GM11168 (cell line): Measurements from ENCODE around the gene ADSL.

Experiments used
- in situ Hi-C: fragments of 300-500 bp; cut with MboI; formaldehyde crosslinking; loops from one replicate; pipeline ENCODE4 v1.12.0; 2022; ENCODE audit warnings: low sequenced_read_pairs; ENCODE audit not compliant: unreplicated experiment

Gene ADSL

GRCh38 chr22:40415531-40416266 is 69.4 kb downstream of the ADSL start:
- in situ Hi-C loops, result no loop called here

DNA sequence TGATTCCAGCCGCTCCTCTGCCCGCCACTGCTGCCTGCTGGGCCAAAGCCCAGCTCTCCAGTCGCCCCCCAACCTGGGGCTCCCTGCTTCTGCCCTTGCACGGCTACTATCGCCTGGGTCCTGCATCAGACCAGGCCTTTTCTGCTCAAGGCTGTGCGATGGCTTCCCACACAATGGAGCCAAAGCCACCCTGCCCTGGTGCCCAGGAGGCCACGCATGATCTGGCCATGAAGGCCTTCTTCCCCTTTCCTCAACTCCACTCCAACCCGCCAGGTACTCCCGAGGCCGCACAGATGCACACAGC is 69.9 kb downstream of the ADSL start:
- in situ Hi-C loops, result no loop called here

DNA sequence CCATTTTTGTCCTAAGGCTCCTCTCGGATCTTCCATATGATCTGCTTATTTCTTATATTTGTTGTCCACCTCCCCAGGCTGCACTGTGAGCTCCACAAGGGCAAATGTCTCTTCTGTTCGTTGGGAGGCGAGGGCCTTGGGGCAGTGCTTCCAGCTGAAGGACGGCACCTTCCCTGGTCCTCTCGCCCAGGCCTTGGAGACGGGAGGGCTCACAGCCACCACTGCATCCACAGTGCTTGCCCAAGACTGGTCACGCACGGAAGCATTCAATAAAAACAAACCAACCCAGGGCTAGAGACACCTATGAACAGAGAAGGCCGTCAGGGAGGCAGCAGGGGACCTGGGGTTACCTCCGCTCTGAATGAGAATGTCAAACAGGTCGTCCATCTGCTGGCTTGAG is 70.3 kb downstream of the ADSL start:
- in situ Hi-C loops, result no loop called here

GRCh38 chr22:40417041-40417440 is 70.7 kb downstream of the ADSL start:
- in situ Hi-C loops, result no loop called here

DNA sequence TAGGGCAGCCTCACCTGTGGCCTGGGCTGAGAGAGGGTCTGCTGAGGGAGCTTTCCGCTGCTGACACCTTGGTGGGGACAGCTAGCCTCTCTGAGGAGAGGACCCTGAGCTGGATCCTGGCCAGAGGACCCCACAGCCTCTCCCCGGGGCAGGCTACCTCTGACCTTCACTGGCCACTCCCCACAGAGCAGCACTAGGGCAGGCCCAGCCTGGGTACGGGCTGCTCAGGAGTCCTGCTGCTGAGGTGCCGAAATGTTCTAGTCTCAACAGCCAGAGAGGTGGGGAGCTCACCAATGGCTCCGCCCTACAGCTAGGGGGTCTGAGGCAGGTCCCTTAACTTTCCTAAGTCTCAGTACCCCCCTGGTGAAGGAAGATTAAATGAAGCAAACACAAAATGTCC is 71.6 kb downstream of the ADSL start:
- in situ Hi-C loops, result no loop called here

DNA sequence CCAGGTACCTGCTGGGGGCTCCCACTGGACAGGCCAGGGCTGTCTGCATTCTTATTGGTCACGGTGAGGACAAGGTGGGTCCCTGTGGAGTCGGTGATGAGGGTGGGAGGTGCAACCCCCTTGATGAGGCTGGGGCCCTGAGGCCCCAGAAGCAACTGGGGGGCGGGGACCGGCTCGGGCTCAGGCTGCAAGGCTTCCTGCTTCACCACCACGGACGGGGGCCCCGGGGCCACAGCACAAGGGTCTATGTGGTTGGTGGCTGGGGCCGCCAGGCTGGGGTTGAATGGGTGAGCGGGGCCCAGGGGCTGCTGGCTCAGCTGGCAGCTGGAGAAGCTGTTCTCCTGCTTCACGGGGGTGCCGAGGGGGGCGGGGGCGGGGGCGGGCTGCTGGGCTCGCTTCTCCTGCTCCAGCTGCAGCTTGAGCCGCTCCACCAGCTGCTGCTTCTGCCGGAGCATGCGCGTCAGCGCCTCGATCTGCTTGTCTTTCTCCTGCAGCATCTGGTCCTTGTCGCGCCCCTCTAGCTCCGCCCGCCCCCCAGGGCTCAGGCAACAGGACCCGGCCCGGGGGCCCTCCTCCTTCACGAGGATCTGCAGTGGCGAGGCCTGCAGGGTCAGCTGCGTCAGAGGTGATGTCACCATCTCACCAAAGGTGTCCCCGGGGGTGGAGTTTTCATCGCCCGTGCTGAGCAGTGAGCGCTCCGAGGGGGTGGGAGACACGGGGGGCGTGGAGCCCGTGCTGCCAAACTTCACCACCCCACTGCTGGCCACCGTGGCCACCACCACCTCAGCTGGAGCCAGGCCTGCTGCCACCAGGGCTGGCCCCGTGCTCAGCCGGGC is 72.3 kb downstream of the ADSL start:
- in situ Hi-C loops, result no loop called here

GRCh38 chr22:40419718-40420117 is 73.4 kb downstream of the ADSL start:
- in situ Hi-C loops, result no loop called here

- in situ Hi-C loops, result no loop called here
Observed at GRCh38 chr22:40420341-40421081, 74.2 kb downstream of the ADSL start.

GRCh38 chr22:40421082-40421350 is 74.7 kb downstream of the ADSL start:
- in situ Hi-C loops, result no loop called here

DNA sequence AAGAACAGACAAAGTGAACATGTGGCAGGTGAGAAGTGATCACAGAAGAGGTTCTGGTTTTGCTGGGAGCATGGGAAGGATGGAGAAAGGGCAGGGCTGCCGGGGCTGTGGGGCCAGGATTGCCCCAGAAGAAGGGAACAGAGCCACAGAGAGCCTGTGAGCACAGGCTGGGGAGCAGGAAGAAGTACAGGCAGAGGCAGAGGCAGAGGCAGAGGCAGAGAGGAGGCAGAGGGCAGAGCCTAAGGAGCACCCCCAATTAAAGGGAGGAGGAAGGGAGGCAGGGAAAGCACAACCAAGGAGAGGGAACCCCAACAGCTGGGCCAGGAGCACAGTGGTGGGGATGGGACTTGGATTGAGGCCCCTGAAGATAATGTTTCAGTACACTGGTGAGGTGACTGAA is 75.6 kb downstream of the ADSL start:
- in situ Hi-C loops, result no loop called here

- in situ Hi-C loops, result no loop called here
Observed at GRCh38 chr22:40422558-40423309, 76.4 kb downstream of the ADSL start.

DNA sequence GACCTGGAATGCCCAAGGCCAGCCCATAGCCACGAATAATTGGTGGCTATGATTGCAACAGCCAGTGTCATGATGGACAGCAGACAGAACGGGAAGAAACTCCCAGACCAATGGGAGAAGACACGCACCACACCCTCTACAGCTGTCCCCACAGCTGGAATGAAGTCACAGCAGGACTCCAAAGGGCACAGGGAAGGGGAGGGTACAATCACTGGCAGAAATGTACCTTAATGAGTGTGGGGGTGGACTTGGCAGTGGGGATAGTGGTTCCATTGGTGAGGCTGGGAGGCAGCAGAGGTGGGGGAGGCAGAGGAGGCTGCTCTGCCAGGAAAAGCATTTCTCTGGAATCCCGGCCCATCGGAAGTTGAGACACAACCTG is 77.0 kb downstream of the ADSL start:
- in situ Hi-C loops, result no loop called here

DNA sequence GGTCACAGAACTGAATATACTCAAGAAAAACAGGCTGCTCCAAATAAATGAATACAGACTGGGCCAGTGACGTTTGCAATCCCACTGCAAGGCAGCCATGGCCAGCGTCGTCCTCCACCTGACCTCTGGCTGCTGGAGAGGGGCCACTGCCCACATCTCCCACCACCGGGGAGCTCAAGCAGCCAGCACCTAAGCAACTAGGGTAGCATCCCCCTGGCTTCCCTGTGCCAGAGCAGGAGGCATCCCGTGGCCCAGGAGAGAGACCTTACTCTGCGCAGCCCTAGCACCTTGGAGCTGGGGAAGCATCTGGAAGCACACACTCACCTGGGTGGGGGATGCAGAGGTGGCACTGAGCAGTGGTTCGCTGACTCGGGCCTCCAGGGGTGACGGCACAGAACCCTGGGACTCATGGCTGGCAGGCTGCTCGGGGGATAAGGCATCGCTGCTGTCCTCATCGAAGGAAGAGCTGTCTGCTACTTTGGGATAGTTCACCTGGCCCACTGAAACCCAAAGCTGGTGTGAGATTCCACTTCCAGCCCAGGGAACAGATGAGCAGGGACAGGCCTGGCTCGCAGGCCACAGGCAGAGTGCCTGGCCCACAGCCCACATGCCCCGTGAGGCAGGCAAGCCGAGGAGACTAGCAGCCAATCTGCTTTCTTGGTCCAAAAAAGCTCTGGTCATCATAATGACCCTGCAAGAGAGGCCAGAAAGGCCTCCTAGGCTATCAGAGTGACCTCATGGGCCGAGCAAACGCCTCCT is 77.8 kb downstream of the ADSL start:
- in situ Hi-C loops, result no loop called here

DNA sequence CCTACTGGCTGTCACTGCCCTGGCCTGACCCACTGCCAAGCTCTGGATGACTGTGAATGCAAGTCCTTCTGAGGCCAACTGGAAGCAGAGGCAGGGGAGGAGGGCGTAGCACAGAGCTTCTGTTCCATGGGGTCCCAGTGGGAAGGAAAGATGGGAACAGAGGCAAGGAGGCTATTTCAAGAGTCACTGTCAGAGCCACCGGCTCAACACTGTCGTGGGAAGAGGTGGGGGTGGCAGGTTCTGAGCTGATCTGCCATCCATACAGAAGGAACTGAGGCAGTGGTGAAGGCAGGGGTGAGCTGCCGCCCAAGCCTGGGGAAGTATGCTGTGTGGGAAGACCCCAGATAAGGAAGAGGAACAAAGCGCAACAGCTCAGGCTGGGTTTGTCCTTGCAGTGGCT is 78.8 kb downstream of the ADSL start:
- in situ Hi-C loops, result no loop called here

- in situ Hi-C loops, result no loop called here
Observed at GRCh38 chr22:40426594-40427333, 80.5 kb downstream of the ADSL start.

DNA sequence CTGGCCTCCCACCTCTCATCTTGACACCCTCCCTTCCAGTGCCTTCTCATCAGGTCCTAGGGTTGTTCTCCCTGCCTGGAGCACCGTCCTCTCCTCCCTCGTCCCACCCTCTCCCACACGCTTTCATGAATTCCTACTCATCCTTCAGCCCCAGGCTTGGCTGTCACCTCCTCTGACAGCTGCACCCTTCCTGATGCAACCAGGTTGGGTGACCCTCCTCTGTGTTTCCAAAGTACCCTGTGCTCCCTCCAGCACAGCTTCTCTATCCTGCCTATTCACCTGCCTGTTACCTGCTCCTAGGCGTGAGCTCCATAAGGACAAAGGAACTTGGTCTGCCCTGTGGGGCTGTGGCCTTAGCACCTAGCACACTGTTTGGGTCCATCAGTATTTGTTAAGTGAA is 82.5 kb downstream of the ADSL start:
- in situ Hi-C loops, result no loop called here

DNA sequence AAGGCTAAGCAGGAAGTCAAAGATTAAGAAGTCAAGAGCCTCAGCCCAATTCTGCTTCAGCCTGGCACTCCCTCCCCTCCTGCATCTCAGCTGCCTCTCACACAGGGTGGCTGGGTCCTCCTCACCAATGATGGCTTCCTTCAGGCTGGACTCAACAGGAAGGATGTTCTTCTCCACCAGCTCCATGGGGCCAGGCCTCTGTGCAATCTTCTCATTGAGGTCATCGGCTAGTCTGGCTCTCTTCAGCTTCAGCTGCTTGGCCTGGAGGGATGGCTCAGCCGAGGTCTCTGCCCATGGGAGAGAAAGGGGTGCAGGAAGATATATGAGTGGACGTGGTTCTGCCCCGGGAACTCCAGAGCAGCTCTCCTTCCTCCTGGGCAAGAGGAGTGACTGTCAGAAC is 83.2 kb downstream of the ADSL start:
- in situ Hi-C loops, result no loop called here

- in situ Hi-C loops, result no loop called here
Observed at GRCh38 chr22:40430991-40431390, 84.7 kb downstream of the ADSL start.

GRCh38 chr22:40432157-40432556 is 85.9 kb downstream of the ADSL start:
- in situ Hi-C loops, result no loop called here
